H9 (cell line): ENCODE data around the gene MON2. TPM values are rescaled to one million over a fixed set of nuclear protein-coding genes. Genes with fewer than 3 reads are reported as not detected.

Source experiments
- DNase-seq: peaks from one replicate; pipeline ENCODE4 v3.0.0-alpha.2; 2017
- H2AFZ ChIP-seq: one replicate; pipeline ENCODE4 v1.6.1; 2013; ENCODE audit warnings: mild to moderate bottlenecking, low read length, control low read depth, moderate library complexity
- H2AK5ac ChIP-seq: 2 replicates; pipeline ENCODE4 v1.6.1; 2013; ENCODE audit warnings: low read length, control low read depth, mixed read lengths; ENCODE audit not compliant: insufficient read length
- H2BK120ac ChIP-seq: one replicate; pipeline ENCODE4 v1.6.1; 2013; ENCODE audit warnings: low read depth, mild to moderate bottlenecking, low read length, control low read depth, inconsistent platforms; ENCODE audit not compliant: poor library complexity, severe bottlenecking
- H2BK12ac ChIP-seq: 2 replicates; pipeline ENCODE4 v1.6.1; 2013; ENCODE audit warnings: low read length, control low read depth, mixed read lengths, low read depth; ENCODE audit not compliant: insufficient read length
- H2BK15ac ChIP-seq: 2 replicates; pipeline ENCODE4 v1.6.1; 2013; ENCODE audit warnings: low read depth, low read length, control low read depth
- H2BK20ac ChIP-seq: one replicate; pipeline ENCODE4 v1.6.1; 2013; ENCODE audit warnings: low read depth, mild to moderate bottlenecking, low read length, control low read depth, inconsistent platforms; ENCODE audit not compliant: poor library complexity, severe bottlenecking
- H2BK5ac ChIP-seq: 2 replicates; pipeline ENCODE4 v1.6.1; 2013; ENCODE audit warnings: low read length, control low read depth, mixed read lengths; ENCODE audit not compliant: insufficient read length
- H3K14ac ChIP-seq: 2 replicates; pipeline ENCODE4 v1.6.1; 2013; ENCODE audit warnings: low read length, control low read depth; ENCODE audit not compliant: insufficient read depth
- H3K18ac ChIP-seq: 2 replicates; pipeline ENCODE4 v1.6.1; 2013; ENCODE audit warnings: low read depth, mild to moderate bottlenecking, mixed read lengths, low read length, control low read depth; ENCODE audit not compliant: insufficient read length
- H3K23ac ChIP-seq: 2 replicates; pipeline ENCODE4 v1.6.1; 2013; ENCODE audit warnings: low read length, control low read depth, mixed read lengths, low read depth; ENCODE audit not compliant: insufficient read length
- H3K23me2 ChIP-seq: 2 replicates; pipeline ENCODE4 v1.6.1; 2013; ENCODE audit warnings: low read depth, mild to moderate bottlenecking, mixed read lengths, low read length, control low read depth; ENCODE audit not compliant: insufficient read length, poor library complexity, severe bottlenecking
- H3K27ac ChIP-seq: 2 replicates; pipeline ENCODE4 v1.5.1; 2013; ENCODE audit warnings: low read length, control low read depth, mixed read lengths, low read depth; ENCODE audit not compliant: insufficient read length
- H3K27me3 ChIP-seq: 2 replicates; pipeline ENCODE4 v1.6.1; 2013; ENCODE audit warnings: low read length, control low read depth, inconsistent platforms; ENCODE audit not compliant: insufficient read depth
- H3K4ac ChIP-seq: 2 replicates; pipeline ENCODE4 v1.6.1; 2013; ENCODE audit warnings: low read depth, mild to moderate bottlenecking, control low read depth, inconsistent platforms, low read length, moderate library complexity
- H3K4me1 ChIP-seq: 2 replicates; pipeline ENCODE4 v1.6.1; 2013; ENCODE audit warnings: low read length, control low read depth, inconsistent platforms; ENCODE audit not compliant: insufficient read depth
- H3K4me2 ChIP-seq: 2 replicates; pipeline ENCODE4 v1.6.1; 2013; ENCODE audit warnings: low read length, control low read depth, mixed read lengths; ENCODE audit not compliant: insufficient read length, insufficient read depth
- H3K56ac ChIP-seq: 2 replicates; pipeline ENCODE4 v1.6.1; 2013; ENCODE audit warnings: low read depth, mild to moderate bottlenecking, mixed read lengths, low read length, control low read depth; ENCODE audit not compliant: insufficient read length
- H3K79me1 ChIP-seq: 2 replicates; pipeline ENCODE4 v1.6.1; 2013; ENCODE audit warnings: low read depth, mild to moderate bottlenecking, moderate library complexity, low read length, control low read depth, inconsistent platforms; ENCODE audit not compliant: insufficient read depth, poor library complexity, severe bottlenecking
- H3K79me2 ChIP-seq: 2 replicates; pipeline ENCODE4 v1.6.1; 2013; ENCODE audit warnings: low read length, control low read depth, inconsistent platforms; ENCODE audit not compliant: insufficient read depth
- H3K9ac ChIP-seq: 2 replicates; pipeline ENCODE4 v1.6.1; 2013; ENCODE audit warnings: low read length, control low read depth, mixed read lengths; ENCODE audit not compliant: insufficient read length; ENCODE audit errors: extremely low read depth
- H3K9me3 ChIP-seq: one replicate; pipeline ENCODE4 v1.6.1; 2013; ENCODE audit warnings: low read depth, low read length, inconsistent platforms; ENCODE audit not compliant: control insufficient read depth
- H3T11ph ChIP-seq: one replicate; pipeline ENCODE4 v1.6.1; 2013; ENCODE audit warnings: mild to moderate bottlenecking, low read length, control low read depth, inconsistent platforms
- H4K20me1 ChIP-seq: one replicate; pipeline ENCODE4 v1.6.1; 2013; ENCODE audit not compliant: control insufficient read depth, insufficient read length, insufficient read depth
- H4K5ac ChIP-seq: 2 replicates; pipeline ENCODE4 v1.6.1; 2013; ENCODE audit warnings: low read depth, mild to moderate bottlenecking, mixed read lengths, low read length, control low read depth; ENCODE audit not compliant: insufficient read length
- H4K8ac ChIP-seq: replicated peaks from 2 replicates; pipeline ENCODE4 v1.6.1; 2013; ENCODE audit warnings: low read length, control low read depth, mixed read lengths, low read depth; ENCODE audit not compliant: insufficient read length
- H4K91ac ChIP-seq: 2 replicates; pipeline ENCODE4 v1.6.1; 2013; ENCODE audit warnings: low read depth, mild to moderate bottlenecking, moderate library complexity, mixed read lengths, low read length, control low read depth; ENCODE audit not compliant: insufficient read length
- H3K27ac Mint-ChIP-seq, 3 experiments: 2 replicates in 2 of 3; 3 replicates in 1 of 3; pipeline ENCODE4 v1.8.0; 2020 to 2021; ENCODE audit warnings: mixed read lengths in 3 of 3, mild to moderate bottlenecking in 1 of 3, moderate library complexity in 1 of 3
- H3K27me3 Mint-ChIP-seq: 2 replicates; pipeline ENCODE4 v1.8.0; 2021; ENCODE audit warnings: low read depth, mild to moderate bottlenecking, moderate library complexity, mixed read lengths
- H3K36me3 Mint-ChIP-seq, 3 experiments: 2 replicates in 2 of 3; 3 replicates in 1 of 3; pipeline ENCODE4 v1.8.0; 2020 to 2021; ENCODE audit warnings: low read depth in 3 of 3, mixed read lengths in 3 of 3; ENCODE audit not compliant: insufficient read depth in 1 of 3
- H3K4me1 Mint-ChIP-seq, 2 experiments: 2 replicates each; pipeline ENCODE4 v1.8.0; 2020; ENCODE audit warnings: mixed read lengths in 2 of 2
- H3K4me3 Mint-ChIP-seq, 2 experiments: 2 replicates in 1 of 2; 3 replicates in 1 of 2; pipeline ENCODE4 v1.8.0; 2020 to 2021; ENCODE audit warnings: mild to moderate bottlenecking in 2 of 2, mixed read lengths in 2 of 2, moderate library complexity in 1 of 2
- H3K9me3 Mint-ChIP-seq, 2 experiments: 2 replicates in 1 of 2; 3 replicates in 1 of 2; pipeline ENCODE4 v1.8.0; 2020; ENCODE audit warnings: mild to moderate bottlenecking in 2 of 2, mixed read lengths in 2 of 2, moderate library complexity in 1 of 2
- CTCF ChIP-seq: fragments of 200-600 bp; sonication (generic); conservative IDR thresholded peaks from 3 replicates; pipeline ENCODE4 v1.8.0; 2021; ENCODE audit warnings: antibody characterized with exemption, mild to moderate bottlenecking
- WGBS: extraction: QIAGEN DNeasy Blood & Tissue Kit; methylation state at CpG from one replicate; pipeline ENCODE4 v1.1.7; 2013; ENCODE audit warnings: missing lambda C conversion rate, low lambda C conversion rate, mixed read lengths; ENCODE audit not compliant: insufficient read length; ENCODE audit errors: extremely low coverage; 5-methylcytosine and 5-hydroxymethylcytosine counted together
- total RNA-seq: library from RNA; stranded (reverse); gene quantifications from 2 replicates; pipeline ENCODE4 v1.2.1, GENCODE V29; 2021

The MON2 gene
- total RNA-seq, 1 experiment from 2014 or later: 21.9 TPM

- no peak overlapping the region for H3K4ac ChIP-seq
- Mint-ChIP-seq H3K36me3 (peaks cover 0 to 15% (median 13%) of the 10 kb centered on the region in 3 experiments; a peak in 3 of 7 replicates), H3K27me3 (no peaks in the 10 kb centered on the region), H3K27ac (no peak overlapping the region), H3K4me3 (no peak overlapping the region), H3K9me3 (no peaks in the 10 kb centered on the region), H3K4me1 (no peaks in the 10 kb centered on the region)
- no peak overlapping the region for H3T11ph ChIP-seq
- H2AK5ac ChIP-seq: no peak overlapping the region
- WGBS: no CpG with 5 or more reads among the region's 2 CpGs
- no peaks in the 10 kb centered on the region for H3K4me1 ChIP-seq
- no peak for TF ChIP-seq CTCF
- no peak overlapping the region for H3K27ac ChIP-seq
- no peak overlapping the region for H3K14ac ChIP-seq
- no peak overlapping the region for H2AFZ ChIP-seq
- no peaks in the 10 kb centered on the region for H3K23me2 ChIP-seq
- H2BK15ac ChIP-seq: no peak overlapping the region
- no peak overlapping the region for H2BK5ac ChIP-seq
- no peak overlapping the region for H3K23ac ChIP-seq
- no peak overlapping the region for H4K5ac ChIP-seq
- no peak overlapping the region for H2BK120ac ChIP-seq
- no peaks in the 10 kb centered on the region for H3K79me1 ChIP-seq
- H3K9me3 ChIP-seq: no peaks in the 10 kb centered on the region
- H2BK20ac ChIP-seq: no peak overlapping the region
- H4K8ac ChIP-seq: no peak overlapping the region
- H4K20me1 ChIP-seq: no peaks in the 10 kb centered on the region
- DNase-seq: no peak
- no peak overlapping the region for H3K4me2 ChIP-seq
- H4K91ac ChIP-seq: no peak overlapping the region
- H3K79me2 ChIP-seq: no peaks in the 10 kb centered on the region
- no peak overlapping the region for H3K18ac ChIP-seq
- no peak overlapping the region for H3K56ac ChIP-seq
- H3K9ac ChIP-seq: no peak overlapping the region
- H2BK12ac ChIP-seq: no peak overlapping the region
- H3K27me3 ChIP-seq: no peaks in the 10 kb centered on the region
Measured at GRCh38 chr12:62578726-62579125, 112.1 kb downstream of the MON2 start.
